ENCODE data around the gene ACTR2. TPM values are rescaled to one million over a fixed set of nuclear protein-coding genes. Genes with fewer than 3 reads are reported as not detected.

The ACTR2 gene
- total and polyA plus RNA-seq, 2 of the 13 experiments (the other 11 are each of a cell fraction or from before 2014, with no cell fraction given), result 51.2 to 100 TPM

GRCh38 chr2:65227456-65228262 is at the start of gene ACTR2 (continued):
- peak; percentile 64; the same call in 1 of the 2 replicates for TF ChIP-seq TEF (CRISPR knock-in tag; IDR thresholded peaks at IDR 0.05)
- TF ChIP-seq TFDP1 (CRISPR knock-in tag; IDR thresholded peaks at IDR 0.05; ENCODE audit: borderline replicate concordance), result peak; percentile 19; the same call in 1 of the 2 replicates
- TF ChIP-seq ZSCAN30 (CRISPR knock-in tag; IDR thresholded peaks at IDR 0.05), result no peak
- peak in 1 of 2 experiments; percentile 65; a peak in 1 of 4 replicates for TF ChIP-seq REST (IDR thresholded peaks at IDR 0.05; ENCODE audit: borderline replicate concordance in 1 of 2, low read depth in 1 of 2, low read length in 2 of 2)
- TF ChIP-seq GABPB1 (CRISPR knock-in tag; IDR thresholded peaks at IDR 0.05), result peak; percentile 97
- peak; percentile 89 for TF ChIP-seq DRAP1 (CRISPR knock-in tag; IDR thresholded peaks at IDR 0.05)
- no peak for TF ChIP-seq MYNN (CRISPR knock-in tag; IDR thresholded peaks at IDR 0.05; ENCODE audit: low read depth)
- peak; percentile 89 for TF ChIP-seq KDM2A (CRISPR knock-in tag; IDR thresholded peaks at IDR 0.05; ENCODE audit: borderline replicate concordance, low read depth)
- TF ChIP-seq ISL2 (CRISPR knock-in tag; IDR thresholded peaks at IDR 0.05), result peak; percentile 46; the same call in 1 of the 2 replicates
- peak; percentile 94 for TF ChIP-seq CSRNP1 (CRISPR knock-in tag; IDR thresholded peaks at IDR 0.05)
- TF ChIP-seq ELF1 (CRISPR knock-in tag; IDR thresholded peaks at IDR 0.05), result peak; percentile 94
- TF ChIP-seq SMAD9 (CRISPR knock-in tag; IDR thresholded peaks at IDR 0.05), result peak; percentile 69; the same call in 1 of the 2 replicates
- TF ChIP-seq XRCC5 (optimal IDR thresholded peaks at IDR 0.05; ENCODE audit: low read length), result peak; percentile 82
- TF ChIP-seq SRF (IDR thresholded peaks at IDR 0.05; ENCODE audit: low read depth, low read length), result 0 out of 2 replicates have a peak, but pooled peaks have one; percentile 1
- TF ChIP-seq ZFP41 (CRISPR knock-in tag; IDR thresholded peaks at IDR 0.05; ENCODE audit: borderline replicate concordance), result peak; percentile 72; the same call in 1 of the 2 replicates
- peak; percentile 82 for TF ChIP-seq ZKSCAN5 (CRISPR knock-in tag; IDR thresholded peaks at IDR 0.05)
- 0 out of 2 replicates have a peak, but pooled peaks have one; percentile 70 for TF ChIP-seq ZBTB43 (CRISPR knock-in tag; conservative IDR thresholded peaks at IDR 0.05)
- TF ChIP-seq NCOR1 (IDR thresholded peaks at IDR 0.05; ENCODE audit: borderline replicate concordance, low read length), result no peak
- no peak; the same call in 1 of the 2 replicates for TF ChIP-seq ZNF780A (CRISPR knock-in tag; IDR thresholded peaks at IDR 0.05)
- TF ChIP-seq TGIF2 (CRISPR knock-in tag; IDR thresholded peaks at IDR 0.05), result peak; percentile 62

All from HepG2 (cell line).